ENCODE results near the gene RGS7.
"Not testable (repeated sequence)": the region's sequence is repeated elsewhere in the genome, so short reads cannot be mapped to it uniquely, and the experiment has no call there.

The RGS7 gene

DNA sequence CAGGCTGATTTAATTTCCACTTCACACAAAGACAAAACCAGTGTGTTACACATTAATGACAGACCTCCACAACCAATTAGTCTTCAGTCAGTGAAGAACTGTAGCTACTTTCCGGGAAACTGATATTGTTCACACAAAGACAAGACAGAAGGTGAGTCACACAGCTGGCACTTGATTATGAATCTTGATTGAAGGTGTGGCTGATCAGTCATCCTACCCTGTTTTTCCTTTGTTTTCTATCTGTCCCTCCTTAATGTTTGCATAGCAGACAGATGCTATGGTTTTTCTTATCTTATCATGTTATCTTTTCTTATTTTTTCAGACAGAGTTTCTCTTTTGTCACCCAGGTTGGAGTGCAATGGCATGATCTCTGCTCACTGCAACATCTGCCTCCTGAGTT is 560.0 kb downstream of the RGS7 start:
- H3K4me3 ChIP-seq (replicated peaks; ENCODE audit: low read depth, low read length), result no peak overlapping the region
- no peak for DNase-seq (ENCODE audit: low read depth)
- TF ChIP-seq, protein P1, sequence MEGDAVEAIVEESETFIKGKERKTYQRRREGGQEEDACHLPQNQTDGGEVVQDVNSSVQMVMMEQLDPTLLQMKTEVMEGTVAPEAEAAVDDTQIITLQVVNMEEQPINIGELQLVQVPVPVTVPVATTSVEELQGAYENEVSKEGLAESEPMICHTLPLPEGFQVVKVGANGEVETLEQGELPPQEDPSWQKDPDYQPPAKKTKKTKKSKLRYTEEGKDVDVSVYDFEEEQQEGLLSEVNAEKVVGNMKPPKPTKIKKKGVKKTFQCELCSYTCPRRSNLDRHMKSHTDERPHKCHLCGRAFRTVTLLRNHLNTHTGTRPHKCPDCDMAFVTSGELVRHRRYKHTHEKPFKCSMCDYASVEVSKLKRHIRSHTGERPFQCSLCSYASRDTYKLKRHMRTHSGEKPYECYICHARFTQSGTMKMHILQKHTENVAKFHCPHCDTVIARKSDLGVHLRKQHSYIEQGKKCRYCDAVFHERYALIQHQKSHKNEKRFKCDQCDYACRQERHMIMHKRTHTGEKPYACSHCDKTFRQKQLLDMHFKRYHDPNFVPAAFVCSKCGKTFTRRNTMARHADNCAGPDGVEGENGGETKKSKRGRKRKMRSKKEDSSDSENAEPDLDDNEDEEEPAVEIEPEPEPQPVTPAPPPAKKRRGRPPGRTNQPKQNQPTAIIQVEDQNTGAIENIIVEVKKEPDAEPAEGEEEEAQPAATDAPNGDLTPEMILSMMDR (IDR thresholded peaks at IDR 0.05; ENCODE audit: low read length, missing control alignments), result no peak

GRCh38 chr1:240794046-240794843 is 562.8 kb downstream of the RGS7 start:
- DNase-seq (ENCODE audit: low read depth), result no peak
- TF ChIP-seq, protein P1 (IDR thresholded peaks at IDR 0.05; ENCODE audit: low read length, missing control alignments), result no peak
- no peak overlapping the region for H3K4me3 ChIP-seq (replicated peaks; ENCODE audit: low read depth, low read length)

DNA sequence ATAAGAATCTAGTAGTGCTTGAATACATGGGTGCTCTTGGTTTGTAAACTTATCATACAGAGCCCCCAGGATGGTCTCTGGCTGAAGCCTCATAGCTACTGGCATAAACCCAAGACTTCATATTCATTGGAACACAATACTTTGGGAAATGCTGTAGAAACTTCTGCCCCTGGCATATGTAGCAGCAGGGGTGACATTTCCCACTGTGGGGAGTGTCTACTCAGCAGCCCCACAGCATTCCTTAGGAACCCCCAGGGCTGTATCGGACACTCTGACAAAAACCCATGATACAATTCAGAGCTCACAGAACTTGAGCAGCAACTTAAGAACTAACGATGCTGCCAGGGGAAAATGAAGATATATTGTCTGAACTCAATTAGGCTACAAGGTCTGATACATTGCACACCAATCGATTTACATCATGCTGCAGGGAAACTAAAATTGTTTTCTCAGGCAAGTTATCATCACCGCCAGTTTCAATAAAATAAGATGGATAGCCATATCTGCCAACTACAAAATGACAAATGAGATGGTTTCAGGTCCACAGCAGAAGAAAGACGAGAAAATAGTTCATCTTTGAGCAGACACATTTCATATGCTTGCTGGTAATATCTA is 564.0 kb downstream of the RGS7 start:
- TF ChIP-seq, protein P1 (IDR thresholded peaks at IDR 0.05; ENCODE audit: low read length, missing control alignments), result no peak
- H3K4me3 ChIP-seq (replicated peaks; ENCODE audit: low read depth, low read length), result no peak overlapping the region
- DNase-seq (ENCODE audit: low read depth), result no peak

DNA sequence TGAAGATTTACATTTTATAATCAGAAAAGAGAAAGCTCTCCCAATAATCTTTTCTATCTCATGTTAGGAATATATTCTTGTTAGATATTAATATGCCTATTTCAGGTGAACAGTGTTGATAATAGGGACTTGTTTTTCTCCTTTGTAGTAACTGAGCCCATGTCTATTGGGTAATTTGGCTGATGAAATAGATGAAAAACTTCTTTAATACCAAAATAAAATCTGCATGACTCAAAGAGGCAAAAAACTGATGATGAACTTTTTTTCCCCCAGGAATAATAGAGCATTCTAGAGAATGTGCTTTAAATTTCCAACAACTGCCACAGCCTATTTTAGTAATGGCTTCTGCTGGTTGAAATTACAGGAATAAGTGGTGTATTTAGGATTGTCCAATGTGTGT is 566.1 kb downstream of the RGS7 start:
- TF ChIP-seq, protein P1 (IDR thresholded peaks at IDR 0.05; ENCODE audit: low read length, missing control alignments), result no peak
- DNase-seq (ENCODE audit: low read depth), result peak; percentile 1
- no peak overlapping the region for H3K4me3 ChIP-seq (replicated peaks; ENCODE audit: low read depth, low read length)

- H3K4me3 ChIP-seq (replicated peaks; ENCODE audit: low read depth, low read length), result no peak overlapping the region
- TF ChIP-seq, protein P1 (IDR thresholded peaks at IDR 0.05; ENCODE audit: low read length, missing control alignments), result no peak
- no peak for DNase-seq (ENCODE audit: low read depth)
Observed at GRCh38 chr1:240786880-240787279, 570.1 kb downstream of the RGS7 start.

DNA sequence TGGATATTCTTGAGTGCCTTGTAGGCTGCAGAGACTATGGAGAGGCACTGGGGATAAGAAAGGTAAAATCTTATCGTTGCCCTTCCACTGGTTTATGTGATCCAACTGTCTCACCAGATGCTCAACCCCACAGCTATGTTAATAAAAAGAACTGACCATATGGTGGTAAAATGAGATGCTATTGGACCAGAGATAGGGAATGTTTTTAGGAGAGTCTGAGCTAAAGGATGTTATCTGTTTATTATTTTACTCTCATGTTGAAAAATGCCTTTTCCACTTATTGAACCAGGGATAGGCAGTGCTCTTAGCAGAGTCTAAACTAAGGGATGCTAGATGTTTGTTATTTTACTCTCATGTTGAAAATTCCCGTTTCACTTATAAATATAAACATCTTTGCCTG is 572.2 kb downstream of the RGS7 start:
- TF ChIP-seq, protein P1 (IDR thresholded peaks at IDR 0.05; ENCODE audit: low read length, missing control alignments), result no peak
- no peak for DNase-seq (ENCODE audit: low read depth)
- H3K4me3 ChIP-seq (replicated peaks; ENCODE audit: low read depth, low read length), result no peak overlapping the region

DNA sequence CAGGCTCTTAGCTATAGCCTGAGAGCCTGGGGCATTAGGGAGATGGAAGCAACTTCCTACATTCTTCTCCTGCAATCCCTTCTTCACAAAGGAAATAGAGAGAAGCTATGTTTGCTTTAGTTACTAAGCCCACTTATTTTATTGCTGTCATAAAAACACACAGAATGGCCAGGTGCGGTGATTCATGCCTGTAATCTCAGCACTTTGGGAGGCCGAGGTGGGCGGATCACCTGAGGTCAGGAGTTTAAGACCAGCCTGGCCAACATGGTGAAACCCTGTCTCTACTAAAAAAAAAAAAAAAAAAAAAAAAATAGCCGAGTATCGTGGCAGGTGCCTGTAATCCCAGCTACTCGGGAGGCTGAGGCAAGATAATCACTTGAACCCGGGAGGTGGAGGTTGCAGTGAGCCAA is 573.3 kb downstream of the RGS7 start:
- DNase-seq (ENCODE audit: low read depth); H3K4me3 ChIP-seq (replicated peaks; ENCODE audit: low read depth, low read length): not testable (repeated sequence)

Data from fibroblast of pulmonary artery (primary cell).